ENCODE data around the gene IL3.
A peak's percentile ranks its signal among the peaks of the same experiment; 100 is the strongest.

IL3 gene

GRCh38 chr5:132026516-132027008 is 33.9 kb upstream of the IL3 start:
- no peak for DNase-seq

GRCh38 chr5:132027027-132027426 is 33.4 kb upstream of the IL3 start:
- DNase-seq = no peak

GRCh38 chr5:132029609-132030330 is 30.7 kb upstream of the IL3 start:
- no peak for DNase-seq

GRCh38 chr5:132030610-132031009 is 29.8 kb upstream of the IL3 start:
- DNase-seq = no peak

GRCh38 chr5:132032196-132032595 is 28.3 kb upstream of the IL3 start:
- no peak for DNase-seq

GRCh38 chr5:132033122-132033521 is 27.3 kb upstream of the IL3 start:
- no peak for DNase-seq

- DNase-seq = no peak
Measured at GRCh38 chr5:132037353-132037752, 23.1 kb upstream of the IL3 start.

GRCh38 chr5:132044207-132044606 is 16.2 kb upstream of the IL3 start:
- DNase-seq = no peak

GRCh38 chr5:132046880-132047299 is 13.6 kb upstream of the IL3 start:
- no peak for DNase-seq

GRCh38 chr5:132049093-132049492 is 11.4 kb upstream of the IL3 start:
- no peak for DNase-seq

GRCh38 chr5:132049559-132049958 is 10.9 kb upstream of the IL3 start:
- no peak for DNase-seq

GRCh38 chr5:132050136-132050535 is 10.3 kb upstream of the IL3 start:
- no peak for DNase-seq

- peak; percentile 13 for DNase-seq
Measured at GRCh38 chr5:132050661-132051552, 9.5 kb upstream of the IL3 start.

- no peak for DNase-seq
Measured at GRCh38 chr5:132052520-132052919, 7.9 kb upstream of the IL3 start.

- DNase-seq = no peak
Measured at GRCh38 chr5:132053483-132053882, 7.0 kb upstream of the IL3 start.

GRCh38 chr5:132054031-132054696 is 6.3 kb upstream of the IL3 start:
- DNase-seq = no peak

GRCh38 chr5:132054697-132055440 is 5.6 kb upstream of the IL3 start:
- DNase-seq = peak; percentile 39

- peak; percentile 60 for DNase-seq
Measured at GRCh38 chr5:132055441-132055807, 5.0 kb upstream of the IL3 start.

- no peak for DNase-seq
Measured at GRCh38 chr5:132055808-132056609, 4.4 kb upstream of the IL3 start.

- no peak for DNase-seq
Measured at GRCh38 chr5:132056610-132057497, 3.6 kb upstream of the IL3 start.

All from NCI-H146 (cell line).